ENCODE measurements around the gene HCN2. TPM values are rescaled to one million over a fixed set of nuclear protein-coding genes. Genes with fewer than 3 reads are reported as not detected.

Gene HCN2
- polyA plus RNA-seq, 1 donor from 2014 or later, result 4.7 TPM

DNA sequence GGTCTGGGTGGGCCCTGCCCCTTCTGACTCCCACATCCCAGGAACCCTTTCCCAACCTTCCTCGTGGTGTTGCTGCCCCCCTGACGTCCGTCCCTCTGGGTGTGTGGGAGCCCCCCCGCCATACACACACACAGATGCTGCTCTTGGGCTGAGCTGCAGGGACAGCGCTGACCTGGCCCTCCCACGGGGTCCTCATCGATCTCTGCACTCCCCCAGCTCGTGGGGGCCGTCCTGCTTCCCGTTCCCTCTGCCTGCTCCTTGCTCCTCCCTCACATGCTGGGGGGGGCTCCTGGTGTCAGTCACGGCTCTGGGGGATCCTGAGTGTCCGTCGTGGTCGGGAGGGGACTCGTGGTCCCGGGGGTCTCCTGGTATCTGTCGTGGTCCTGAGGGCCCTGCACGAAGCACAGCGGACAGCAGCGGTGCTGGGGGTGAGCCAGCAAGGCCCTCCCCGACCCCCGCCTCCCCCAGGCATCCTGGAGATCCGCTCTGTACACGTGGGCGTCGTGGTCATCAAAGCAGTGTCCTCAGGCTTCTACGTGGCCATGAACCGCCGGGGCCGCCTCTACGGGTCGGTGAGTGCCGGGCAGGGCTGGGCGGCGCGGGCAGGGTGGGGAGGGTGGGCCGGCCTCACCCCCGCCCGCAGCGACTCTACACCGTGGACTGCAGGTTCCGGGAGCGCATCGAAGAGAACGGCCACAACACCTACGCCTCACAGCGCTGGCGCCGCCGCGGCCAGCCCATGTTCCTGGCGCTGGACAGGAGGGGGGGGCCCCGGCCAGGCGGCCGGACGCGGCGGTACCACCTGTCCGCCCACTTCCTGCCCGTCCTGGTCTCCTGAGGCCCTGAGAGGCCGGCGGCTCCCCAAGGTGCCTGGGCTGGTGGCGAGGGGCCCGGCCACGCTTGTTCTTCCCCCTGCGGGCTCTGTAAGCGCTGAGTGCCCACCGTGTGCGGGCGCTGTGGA lies 53.4 kb downstream of the HCN2 start:
- Histone ChIP-seq H3K36me3 (ENCODE audit: insufficient read depth, low read length) (no peaks in the 10 kb centered on the region), H3K4me3 (ENCODE audit: low read length) (no peak overlapping the region), H2AFZ (ENCODE audit: low read depth, low read length) (no peak overlapping the region), H3K9ac (ENCODE audit: low read length) (no peak overlapping the region), H3F3A (ENCODE audit: insufficient read depth, low read length, poor library complexity, severe bottlenecking) (no peaks in the 10 kb centered on the region), H4K20me1 (ENCODE audit: insufficient read depth) (no peaks in the 10 kb centered on the region), H3K4me2 (ENCODE audit: low read length) (no peak overlapping the region), H3K9me3 (ENCODE audit: low read length) (no peaks in the 10 kb centered on the region), H3K27me3 (ENCODE audit: insufficient read depth, low read depth, low read length) (no peaks in the 10 kb centered on the region), H3K79me2 (replicated peaks; ENCODE audit: insufficient read depth, low read length) (no peaks in the 10 kb centered on the region), H3K9me2 (ENCODE audit: insufficient read depth, low read length) (no peaks in the 10 kb centered on the region), H3K27ac (ENCODE audit: low read length) (no peak overlapping the region)
- TF ChIP-seq MXI1 (conservative IDR thresholded peaks at IDR 0.05; ENCODE audit: poor library complexity, severe bottlenecking), result no peak
- TF ChIP-seq RAD21 (conservative IDR thresholded peaks at IDR 0.05), result no peak
- TF ChIP-seq SMC3 (conservative IDR thresholded peaks at IDR 0.05; ENCODE audit: poor library complexity), result no peak
- no peak for TF ChIP-seq REST (IDR thresholded peaks at IDR 0.05; ENCODE audit: borderline replicate concordance)
- TF ChIP-seq CTCF (IDR thresholded peaks at IDR 0.05; ENCODE audit: poor library complexity, severe bottlenecking), result no peak
- TF ChIP-seq EZH2 (IDR thresholded peaks at IDR 0.05; ENCODE audit: borderline replicate concordance, insufficient read depth, low read length, poor library complexity, severe bottlenecking), result no peak

- Histone ChIP-seq H3K36me3 (ENCODE audit: insufficient read depth, low read length) (no peaks in the 10 kb centered on the region), H3K9ac (ENCODE audit: low read length) (no peak overlapping the region)
- no peak for TF ChIP-seq POLR2AphosphoS5 (IDR thresholded peaks at IDR 0.05)
- no peak for TF ChIP-seq TAF1 (IDR thresholded peaks at IDR 0.05; ENCODE audit: low read depth)
- TF ChIP-seq EZH2 (IDR thresholded peaks at IDR 0.05; ENCODE audit: borderline replicate concordance, insufficient read depth, low read length, poor library complexity, severe bottlenecking), result no peak
- TF ChIP-seq EP300 (conservative IDR thresholded peaks at IDR 0.05; ENCODE audit: poor library complexity, severe bottlenecking), result no peak
- no peak for TF ChIP-seq SMC3 (conservative IDR thresholded peaks at IDR 0.05; ENCODE audit: poor library complexity)
- no peak for TF ChIP-seq MXI1 (conservative IDR thresholded peaks at IDR 0.05; ENCODE audit: poor library complexity, severe bottlenecking)
- no peak for TF ChIP-seq REST (IDR thresholded peaks at IDR 0.05; ENCODE audit: borderline replicate concordance)
- no peak for TF ChIP-seq RAD21 (conservative IDR thresholded peaks at IDR 0.05)
- no peak for TF ChIP-seq CTCF (IDR thresholded peaks at IDR 0.05; ENCODE audit: poor library complexity, severe bottlenecking)
Measured at GRCh38 chr19:643736-644135, 54.1 kb downstream of the HCN2 start.

More at GRCh38 chr19:643736-644135, 54.1 kb downstream of the HCN2 start:
- no peaks in the 10 kb centered on the region for H3F3A ChIP-seq (ENCODE audit: insufficient read depth, low read length, poor library complexity, severe bottlenecking)
- H4K20me1 ChIP-seq (ENCODE audit: insufficient read depth), result no peaks in the 10 kb centered on the region
- no peaks in the 10 kb centered on the region for H3K27me3 ChIP-seq (ENCODE audit: insufficient read depth, low read depth, low read length)
- H3K27ac ChIP-seq (ENCODE audit: low read length), result no peak overlapping the region
- H3K9me2 ChIP-seq (ENCODE audit: insufficient read depth, low read length), result no peaks in the 10 kb centered on the region
- H2AFZ ChIP-seq (ENCODE audit: low read depth, low read length), result no peak overlapping the region
- H3K9me3 ChIP-seq (ENCODE audit: low read length), result no peaks in the 10 kb centered on the region
- H3K4me2 ChIP-seq (ENCODE audit: low read length), result no peak overlapping the region
- H3K4me3 ChIP-seq (ENCODE audit: low read length), result no peak overlapping the region
- H3K79me2 ChIP-seq (replicated peaks; ENCODE audit: insufficient read depth, low read length), result no peaks in the 10 kb centered on the region

Data from neural cell (in vitro differentiated cells).